SK-N-SH treated with all-trans-retinoic acid at 6 μM for 48 hours (cell line): ENCODE results near the gene WDR3.

Source experiments
- ATAC-seq: fragments of 200-7000 bp; cut with Tn5 transposase; 3 replicates; pipeline ENCODE4 v1.9.1; 2020; ENCODE audit warnings: mild to moderate bottlenecking, moderate library complexity
- ARNTL ChIP-seq: fragments of 450-650 bp; formaldehyde crosslinking; IDR thresholded peaks from 2 replicates; pipeline ENCODE4 v1.5.0; 2020; ENCODE audit warnings: low read depth, mild to moderate bottlenecking, moderate library complexity, borderline replicate concordance
- BACH2 ChIP-seq: fragments of 250-450 bp; sonication (Bioruptor Pico); IDR thresholded peaks from 2 replicates; pipeline ENCODE4 v1.9.0; 2021; ENCODE audit warnings: mild to moderate bottlenecking, borderline replicate concordance
- CREB5 ChIP-seq: fragments of 250-450 bp; sonication (Bioruptor Pico); IDR thresholded peaks from 2 replicates; pipeline ENCODE4 v1.5.1; 2020; ENCODE audit warnings: low read depth, mild to moderate bottlenecking, moderate library complexity
- CSDC2 ChIP-seq: fragments of 250-450 bp; sonication (Bioruptor Pico); IDR thresholded peaks from 2 replicates; pipeline ENCODE4 v1.5.0; 2020; ENCODE audit warnings: mild to moderate bottlenecking, moderate library complexity
- ESRRG ChIP-seq: fragments of 250-450 bp; sonication (Bioruptor Pico); IDR thresholded peaks from 2 replicates; pipeline ENCODE4 v1.6.1; 2021; ENCODE audit warnings: mild to moderate bottlenecking
- GLIS3 ChIP-seq: fragments of 250-450 bp; sonication (Bioruptor Pico); IDR thresholded peaks from 2 replicates; pipeline ENCODE4 v1.5.0; 2020; ENCODE audit warnings: mild to moderate bottlenecking, moderate library complexity
- ISL1 ChIP-seq: fragments of 250-450 bp; sonication (Bioruptor Pico); IDR thresholded peaks from 2 replicates; pipeline ENCODE4 v2.1.2; 2022; ENCODE audit warnings: mild to moderate bottlenecking, moderate library complexity
- OSR1 ChIP-seq: fragments of 250-450 bp; sonication (Bioruptor Pico); IDR thresholded peaks from 2 replicates; pipeline ENCODE4 v1.8.0; 2022; ENCODE audit warnings: moderate library complexity, mild to moderate bottlenecking, inconsistent platforms
- POU6F1 ChIP-seq: fragments of 250-450 bp; sonication (Bioruptor Pico); IDR thresholded peaks from 2 replicates; pipeline ENCODE4 v1.8.0; 2021; ENCODE audit warnings: low read depth, mild to moderate bottlenecking, moderate library complexity, borderline replicate concordance
- PPARA ChIP-seq: fragments of 250-450 bp; sonication (Bioruptor Pico); IDR thresholded peaks from 2 replicates; pipeline ENCODE4 v1.5.0; 2020; ENCODE audit warnings: mild to moderate bottlenecking, borderline replicate concordance
- RARB ChIP-seq: fragments of 250-450 bp; sonication (Bioruptor Pico); IDR thresholded peaks from 2 replicates; pipeline ENCODE4 v1.8.0; 2021; ENCODE audit warnings: mild to moderate bottlenecking, moderate library complexity
- TCF4 ChIP-seq: fragments of 250-450 bp; sonication (Bioruptor Pico); IDR thresholded peaks from 2 replicates; pipeline ENCODE4 v1.8.0; 2021; ENCODE audit warnings: mild to moderate bottlenecking, moderate library complexity, borderline replicate concordance
- TOX ChIP-seq: fragments of 250-450 bp; sonication (Bioruptor Pico); IDR thresholded peaks from 2 replicates; pipeline ENCODE4 v1.8.0; 2021; ENCODE audit warnings: mild to moderate bottlenecking, moderate library complexity, borderline replicate concordance
- TSHZ2 ChIP-seq: fragments of 250-450 bp; sonication (Bioruptor Pico); IDR thresholded peaks from 2 replicates; pipeline ENCODE4 v1.5.0; 2020; ENCODE audit warnings: mild to moderate bottlenecking, moderate library complexity
- ZC3H10 ChIP-seq: fragments of 250-450 bp; sonication (Bioruptor Pico); IDR thresholded peaks from 2 replicates; pipeline ENCODE4 v1.5.1; 2021; ENCODE audit warnings: mild to moderate bottlenecking, moderate library complexity
- ZFP3 ChIP-seq: fragments of 250-450 bp; sonication (Bioruptor Pico); IDR thresholded peaks from 2 replicates; pipeline ENCODE4 v1.5.0; 2020; ENCODE audit warnings: mild to moderate bottlenecking, moderate library complexity
- ZFP30 ChIP-seq: fragments of 450-650 bp; formaldehyde crosslinking; IDR thresholded peaks from 2 replicates; pipeline ENCODE4 v1.5.0; 2022; ENCODE audit warnings: mild to moderate bottlenecking, moderate library complexity
- ZNF565 ChIP-seq: fragments of 450-650 bp; formaldehyde crosslinking; conservative IDR thresholded peaks from 2 replicates; pipeline ENCODE4 v1.5.0; 2020; ENCODE audit warnings: low read depth, mild to moderate bottlenecking, moderate library complexity
- ZNF70 ChIP-seq: fragments of 450-650 bp; formaldehyde crosslinking; IDR thresholded peaks from 2 replicates; pipeline ENCODE4 v1.5.0; 2020; ENCODE audit warnings: mild to moderate bottlenecking, moderate library complexity
- ZNF8 ChIP-seq: fragments of 450-650 bp; formaldehyde crosslinking; IDR thresholded peaks from 2 replicates; pipeline ENCODE4 v1.5.0; 2020; ENCODE audit warnings: mild to moderate bottlenecking, moderate library complexity
- TF ChIP-seq, protein P1 (sequence below): fragments of 250-450 bp; sonication (Bioruptor Pico); IDR thresholded peaks from 2 replicates; pipeline ENCODE4 v1.8.0; 2020; ENCODE audit warnings: mild to moderate bottlenecking, moderate library complexity, borderline replicate concordance

WDR3 gene

DNA sequence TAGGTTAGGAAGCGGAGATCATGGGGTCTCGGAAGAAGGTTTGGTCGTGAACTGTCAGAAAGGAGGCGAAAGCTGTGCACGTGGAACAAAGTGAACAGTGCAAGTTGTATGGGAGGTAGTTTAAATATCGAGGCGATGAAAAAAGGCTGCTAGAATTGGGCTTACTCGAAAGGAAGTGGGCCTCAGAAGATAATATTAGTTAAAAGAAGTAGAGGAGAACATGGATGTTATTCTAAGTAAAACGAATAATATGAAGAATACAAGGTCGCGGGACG lies 571 bp downstream of the WDR3 start:
- no peak for ATAC-seq
- TF ChIP-seq BACH2 (CRISPR knock-in tag), result no peak
- TF ChIP-seq ISL1 (CRISPR knock-in tag), result no peak
- TF ChIP-seq CREB5 (CRISPR knock-in tag), result no peak

- no peak for ATAC-seq
Observed at GRCh38 chr1:117930484-117930883, 945 bp downstream of the WDR3 start.

DNA sequence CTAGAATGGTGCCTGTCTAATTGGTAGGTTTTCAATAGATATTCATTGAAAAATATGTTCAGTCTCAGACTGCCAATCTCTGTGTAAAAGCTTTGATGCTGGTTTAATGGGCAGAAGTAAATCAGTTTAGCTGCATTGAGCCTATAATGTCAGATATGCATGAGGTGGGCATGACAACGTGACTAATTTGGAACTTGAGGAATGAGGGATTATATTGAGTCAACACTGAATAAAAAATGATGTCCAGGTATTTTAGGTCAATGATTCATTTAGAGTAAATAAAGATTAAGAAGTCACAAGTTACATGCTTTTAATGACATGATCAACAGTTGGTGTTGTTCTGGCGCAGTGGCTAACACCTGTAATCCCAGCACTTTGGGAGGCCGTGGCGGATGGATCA lies 3.0 kb downstream of the WDR3 start:
- no peak for ATAC-seq
- no peak for TF ChIP-seq TSHZ2
- TF ChIP-seq PPARA, result no peak
- no peak for TF ChIP-seq BACH2 (CRISPR knock-in tag)
- no peak for TF ChIP-seq RARB (CRISPR knock-in tag)
- TF ChIP-seq, protein P1, sequence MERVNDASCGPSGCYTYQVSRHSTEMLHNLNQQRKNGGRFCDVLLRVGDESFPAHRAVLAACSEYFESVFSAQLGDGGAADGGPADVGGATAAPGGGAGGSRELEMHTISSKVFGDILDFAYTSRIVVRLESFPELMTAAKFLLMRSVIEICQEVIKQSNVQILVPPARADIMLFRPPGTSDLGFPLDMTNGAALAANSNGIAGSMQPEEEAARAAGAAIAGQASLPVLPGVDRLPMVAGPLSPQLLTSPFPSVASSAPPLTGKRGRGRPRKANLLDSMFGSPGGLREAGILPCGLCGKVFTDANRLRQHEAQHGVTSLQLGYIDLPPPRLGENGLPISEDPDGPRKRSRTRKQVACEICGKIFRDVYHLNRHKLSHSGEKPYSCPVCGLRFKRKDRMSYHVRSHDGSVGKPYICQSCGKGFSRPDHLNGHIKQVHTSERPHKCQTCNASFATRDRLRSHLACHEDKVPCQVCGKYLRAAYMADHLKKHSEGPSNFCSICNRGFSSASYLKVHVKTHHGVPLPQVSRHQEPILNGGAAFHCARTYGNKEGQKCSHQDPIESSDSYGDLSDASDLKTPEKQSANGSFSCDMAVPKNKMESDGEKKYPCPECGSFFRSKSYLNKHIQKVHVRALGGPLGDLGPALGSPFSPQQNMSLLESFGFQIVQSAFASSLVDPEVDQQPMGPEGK, result no peak
- TF ChIP-seq CSDC2 (CRISPR knock-in tag), result no peak
- TF ChIP-seq TCF4 (CRISPR knock-in tag), result no peak
- TF ChIP-seq ZNF70 (CRISPR knock-in tag), result no peak
- TF ChIP-seq OSR1 (CRISPR knock-in tag), result no peak

More at GRCh38 chr1:117930484-117930883, 945 bp downstream of the WDR3 start:
- no peak for TF ChIP-seq TOX (CRISPR knock-in tag)
- no peak for TF ChIP-seq TCF4 (CRISPR knock-in tag)
- no peak for TF ChIP-seq RARB (CRISPR knock-in tag)
- TF ChIP-seq ESRRG (CRISPR knock-in tag), result no peak
- no peak for TF ChIP-seq BACH2 (CRISPR knock-in tag)
- TF ChIP-seq ZNF70 (CRISPR knock-in tag), result no peak
- no peak for TF ChIP-seq CSDC2 (CRISPR knock-in tag)
- no peak for TF ChIP-seq ZFP30 (CRISPR knock-in tag)
- TF ChIP-seq ZC3H10 (CRISPR knock-in tag), result no peak
- TF ChIP-seq ZNF8, result no peak
- TF ChIP-seq TSHZ2, result no peak
- TF ChIP-seq ISL1 (CRISPR knock-in tag), result no peak
- TF ChIP-seq ARNTL, result no peak
- TF ChIP-seq, protein P1, result no peak
- TF ChIP-seq POU6F1 (CRISPR knock-in tag), result no peak
- TF ChIP-seq ZNF565, result no peak
- no peak for TF ChIP-seq OSR1 (CRISPR knock-in tag)
- TF ChIP-seq GLIS3 (CRISPR knock-in tag), result no peak
- TF ChIP-seq ZFP3 (CRISPR knock-in tag), result no peak
- TF ChIP-seq, all 23 proteins: peak for 0
